ENCODE measurements around the gene ITPA. TPM values are rescaled to one million over a fixed set of nuclear protein-coding genes. Genes with fewer than 3 reads are reported as not detected.

ITPA gene
- total and polyA plus RNA-seq, 2 of the 4 experiments (the other 2 are of a cell fraction), result 32.4 to 49.0 TPM

GRCh38 chr20:3238616-3239025 is 29.3 kb downstream of the ITPA start:
- no peak overlapping the region for H3K14ac ChIP-seq (replicated peaks; ENCODE audit: low read depth, low read length)
- H2AK5ac ChIP-seq (ENCODE audit: low read depth, low read length), result no peak overlapping the region

More at GRCh38 chr20:3238616-3239025, 29.3 kb downstream of the ITPA start:
- no peak overlapping the region for H2BK20ac ChIP-seq (ENCODE audit: low read depth, low read length)
- H3K18ac ChIP-seq (ENCODE audit: low read depth, low read length), result no peak overlapping the region
- in situ Hi-C loops (cut with MboI; ENCODE audit: low sequenced_read_pairs) (no loop called here), dilution Hi-C loops (cut with HindIII; ENCODE audit: low sequenced_read_pairs, unreplicated experiment) (no loop called here), intact Hi-C loops (cut with micrococcal nuclease) (no loop called here)
- H4K8ac ChIP-seq (ENCODE audit: low read depth in 2 of 2, low read length in 2 of 2), result no peak overlapping the region
- DNase-seq, result no peak
- H2AFZ ChIP-seq (replicated peaks; ENCODE audit: low read length, poor library complexity), result peak overlapping the region; percentile 92
- ChIA-PET POLR2A (ENCODE audit: unreplicated experiment) (no interaction called here), CTCF (no interaction called here)
- no peak overlapping the region for H2BK5ac ChIP-seq (ENCODE audit: low read depth, low read length, poor library complexity, severe bottlenecking)
- no peak overlapping the region for H4K91ac ChIP-seq (ENCODE audit: insufficient read depth, low read depth, low read length)
- no peak overlapping the region for H3K9ac ChIP-seq (ENCODE audit: low read depth, low read length)
- peak; percentile 40 for ATAC-seq (ENCODE audit: low read depth)
- peaks cover 36% of the 10 kb centered on the region for H3K27me3 ChIP-seq (ENCODE audit: control insufficient read depth, insufficient read depth, low read length)
- no peak overlapping the region for H3K23ac ChIP-seq (ENCODE audit: low read depth, low read length)
- H4K20me1 ChIP-seq (ENCODE audit: insufficient read depth, low read length), result peaks cover 4% of the 10 kb centered on the region; the same call in 1 of the 2 replicates
- H3K36me3 ChIP-seq (ENCODE audit: control insufficient read depth, insufficient read depth, low read length), result no peaks in the 10 kb centered on the region
- no peaks in the 10 kb centered on the region for H3K9me1 ChIP-seq (ENCODE audit: insufficient read depth, low read length)
- peak overlapping the region; percentile 43 for H3K4me2 ChIP-seq (ENCODE audit: low read depth, low read length)
- no TSS peak for BruUV-seq (replicated peaks)
- H2AK9ac ChIP-seq (replicated peaks; ENCODE audit: low read depth, low read length, poor library complexity), result peak overlapping the region; percentile 70
- no peak overlapping the region for H2BK15ac ChIP-seq (ENCODE audit: low read depth, low read length)
- no peak overlapping the region for H3K56ac ChIP-seq (ENCODE audit: extremely low read depth, insufficient read depth, low read length)
- 1% methylated on average over 27 of the region's 48 CpGs; no CpG with 5 or more reads in 1 of the 2 experiments for WGBS, 2 experiments (ENCODE audit: extremely low coverage in 2 of 2, insufficient read length in 1 of 2)
- H4K5ac ChIP-seq (ENCODE audit: low read depth, low read length), result no peak overlapping the region
- H3K27ac ChIP-seq (ENCODE audit: insufficient read depth, low read length), result no peak overlapping the region
- H3K4me3 ChIP-seq (ENCODE audit: insufficient read depth, low read depth, low read length), result peak overlapping the region; percentile 64
- no peak overlapping the region for H2BK120ac ChIP-seq (ENCODE audit: low read depth, low read length)
- no peaks in the 10 kb centered on the region for H3K79me1 ChIP-seq (ENCODE audit: low read depth in 1 of 2, low read length in 2 of 2)
- H3K9me3 ChIP-seq (ENCODE audit: control insufficient read depth, insufficient read depth, low read length), result no peaks in the 10 kb centered on the region
- no peaks in the 10 kb centered on the region; the same call in 1 of the 2 replicates for H3K4me1 ChIP-seq (ENCODE audit: control insufficient read depth, insufficient read depth, low read length)
- TF ChIP-seq CEBPB (IDR thresholded peaks at IDR 0.05; ENCODE audit: low read depth, low read length), result no peak
- TF ChIP-seq MAFK (IDR thresholded peaks at IDR 0.05; ENCODE audit: low read depth, low read length), result no peak
- TF ChIP-seq POLR2A (IDR thresholded peaks at IDR 0.05; ENCODE audit: low read depth, low read length), result no peak
- TF ChIP-seq ELK1 (IDR thresholded peaks at IDR 0.05; ENCODE audit: borderline replicate concordance, low read depth, low read length), result no peak
- TF ChIP-seq, protein P1, sequence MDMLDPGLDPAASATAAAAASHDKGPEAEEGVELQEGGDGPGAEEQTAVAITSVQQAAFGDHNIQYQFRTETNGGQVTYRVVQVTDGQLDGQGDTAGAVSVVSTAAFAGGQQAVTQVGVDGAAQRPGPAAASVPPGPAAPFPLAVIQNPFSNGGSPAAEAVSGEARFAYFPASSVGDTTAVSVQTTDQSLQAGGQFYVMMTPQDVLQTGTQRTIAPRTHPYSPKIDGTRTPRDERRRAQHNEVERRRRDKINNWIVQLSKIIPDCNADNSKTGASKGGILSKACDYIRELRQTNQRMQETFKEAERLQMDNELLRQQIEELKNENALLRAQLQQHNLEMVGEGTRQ (IDR thresholded peaks at IDR 0.05; ENCODE audit: low read depth, low read length), result no peak
- TF ChIP-seq, protein P2, sequence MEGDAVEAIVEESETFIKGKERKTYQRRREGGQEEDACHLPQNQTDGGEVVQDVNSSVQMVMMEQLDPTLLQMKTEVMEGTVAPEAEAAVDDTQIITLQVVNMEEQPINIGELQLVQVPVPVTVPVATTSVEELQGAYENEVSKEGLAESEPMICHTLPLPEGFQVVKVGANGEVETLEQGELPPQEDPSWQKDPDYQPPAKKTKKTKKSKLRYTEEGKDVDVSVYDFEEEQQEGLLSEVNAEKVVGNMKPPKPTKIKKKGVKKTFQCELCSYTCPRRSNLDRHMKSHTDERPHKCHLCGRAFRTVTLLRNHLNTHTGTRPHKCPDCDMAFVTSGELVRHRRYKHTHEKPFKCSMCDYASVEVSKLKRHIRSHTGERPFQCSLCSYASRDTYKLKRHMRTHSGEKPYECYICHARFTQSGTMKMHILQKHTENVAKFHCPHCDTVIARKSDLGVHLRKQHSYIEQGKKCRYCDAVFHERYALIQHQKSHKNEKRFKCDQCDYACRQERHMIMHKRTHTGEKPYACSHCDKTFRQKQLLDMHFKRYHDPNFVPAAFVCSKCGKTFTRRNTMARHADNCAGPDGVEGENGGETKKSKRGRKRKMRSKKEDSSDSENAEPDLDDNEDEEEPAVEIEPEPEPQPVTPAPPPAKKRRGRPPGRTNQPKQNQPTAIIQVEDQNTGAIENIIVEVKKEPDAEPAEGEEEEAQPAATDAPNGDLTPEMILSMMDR (conservative IDR thresholded peaks at IDR 0.05; ENCODE audit: low read depth, low read length), result no peak
- TF ChIP-seq MXI1 (IDR thresholded peaks at IDR 0.05; ENCODE audit: borderline replicate concordance, low read depth, low read length), result no peak
- TF ChIP-seq RCOR1 (IDR thresholded peaks at IDR 0.05; ENCODE audit: insufficient replicate concordance, low read length), result no peak
- TF ChIP-seq RAD21 (IDR thresholded peaks at IDR 0.05; ENCODE audit: low read length), result no peak
- TF ChIP-seq BHLHE40 (IDR thresholded peaks at IDR 0.05; ENCODE audit: low read depth, low read length), result no peak
- no peak for TF ChIP-seq FOS (IDR thresholded peaks at IDR 0.05; ENCODE audit: low read depth, low read length)
- TF ChIP-seq SMC3 (IDR thresholded peaks at IDR 0.05; ENCODE audit: low read depth, low read length), result no peak
- no peak for TF ChIP-seq CHD1 (IDR thresholded peaks at IDR 0.05; ENCODE audit: low read depth, low read length)
- TF ChIP-seq MAZ (IDR thresholded peaks at IDR 0.05; ENCODE audit: borderline replicate concordance, low read depth, low read length), result no peak
- TF ChIP-seq RFX5 (IDR thresholded peaks at IDR 0.05; ENCODE audit: low read depth, low read length), result no peak
- TF ChIP-seq NFE2L2 (IDR thresholded peaks at IDR 0.05; ENCODE audit: low read depth, low read length), result no peak
- H3K4ac ChIP-seq (ENCODE audit: low read depth, low read length), result no peak overlapping the region

Data from IMR-90 (cell line).